H9 (cell line): ENCODE results near the gene PNPLA2. TPM values are rescaled to one million over a fixed set of nuclear protein-coding genes. Genes with fewer than 3 reads are reported as not detected.

ENCODE experiments used
- DNase-seq: peaks from one replicate; pipeline ENCODE4 v3.0.0-alpha.2; 2017
- H2AFZ ChIP-seq: one replicate; pipeline ENCODE4 v1.6.1; 2013; ENCODE audit warnings: mild to moderate bottlenecking, low read length, control low read depth, moderate library complexity
- H2AK5ac ChIP-seq: 2 replicates; pipeline ENCODE4 v1.6.1; 2013; ENCODE audit warnings: low read length, control low read depth, mixed read lengths; ENCODE audit not compliant: insufficient read length
- H2BK120ac ChIP-seq: one replicate; pipeline ENCODE4 v1.6.1; 2013; ENCODE audit warnings: low read depth, mild to moderate bottlenecking, low read length, control low read depth, inconsistent platforms; ENCODE audit not compliant: poor library complexity, severe bottlenecking
- H2BK12ac ChIP-seq: 2 replicates; pipeline ENCODE4 v1.6.1; 2013; ENCODE audit warnings: low read length, control low read depth, mixed read lengths, low read depth; ENCODE audit not compliant: insufficient read length
- H2BK15ac ChIP-seq: 2 replicates; pipeline ENCODE4 v1.6.1; 2013; ENCODE audit warnings: low read depth, low read length, control low read depth
- H2BK20ac ChIP-seq: one replicate; pipeline ENCODE4 v1.6.1; 2013; ENCODE audit warnings: low read depth, mild to moderate bottlenecking, low read length, control low read depth, inconsistent platforms; ENCODE audit not compliant: poor library complexity, severe bottlenecking
- H2BK5ac ChIP-seq: 2 replicates; pipeline ENCODE4 v1.6.1; 2013; ENCODE audit warnings: low read length, control low read depth, mixed read lengths; ENCODE audit not compliant: insufficient read length
- H3K14ac ChIP-seq: 2 replicates; pipeline ENCODE4 v1.6.1; 2013; ENCODE audit warnings: low read length, control low read depth; ENCODE audit not compliant: insufficient read depth
- H3K18ac ChIP-seq: 2 replicates; pipeline ENCODE4 v1.6.1; 2013; ENCODE audit warnings: low read depth, mild to moderate bottlenecking, mixed read lengths, low read length, control low read depth; ENCODE audit not compliant: insufficient read length
- H3K23ac ChIP-seq: 2 replicates; pipeline ENCODE4 v1.6.1; 2013; ENCODE audit warnings: low read length, control low read depth, mixed read lengths, low read depth; ENCODE audit not compliant: insufficient read length
- H3K23me2 ChIP-seq: 2 replicates; pipeline ENCODE4 v1.6.1; 2013; ENCODE audit warnings: low read depth, mild to moderate bottlenecking, mixed read lengths, low read length, control low read depth; ENCODE audit not compliant: insufficient read length, poor library complexity, severe bottlenecking
- H3K27ac ChIP-seq: 2 replicates; pipeline ENCODE4 v1.5.1; 2013; ENCODE audit warnings: low read length, control low read depth, mixed read lengths, low read depth; ENCODE audit not compliant: insufficient read length
- H3K27me3 ChIP-seq: 2 replicates; pipeline ENCODE4 v1.6.1; 2013; ENCODE audit warnings: low read length, control low read depth, inconsistent platforms; ENCODE audit not compliant: insufficient read depth
- H3K4ac ChIP-seq: 2 replicates; pipeline ENCODE4 v1.6.1; 2013; ENCODE audit warnings: low read depth, mild to moderate bottlenecking, control low read depth, inconsistent platforms, low read length, moderate library complexity
- H3K4me1 ChIP-seq: 2 replicates; pipeline ENCODE4 v1.6.1; 2013; ENCODE audit warnings: low read length, control low read depth, inconsistent platforms; ENCODE audit not compliant: insufficient read depth
- H3K4me2 ChIP-seq: 2 replicates; pipeline ENCODE4 v1.6.1; 2013; ENCODE audit warnings: low read length, control low read depth, mixed read lengths; ENCODE audit not compliant: insufficient read length, insufficient read depth
- H3K56ac ChIP-seq: 2 replicates; pipeline ENCODE4 v1.6.1; 2013; ENCODE audit warnings: low read depth, mild to moderate bottlenecking, mixed read lengths, low read length, control low read depth; ENCODE audit not compliant: insufficient read length
- H3K79me1 ChIP-seq: 2 replicates; pipeline ENCODE4 v1.6.1; 2013; ENCODE audit warnings: low read depth, mild to moderate bottlenecking, moderate library complexity, low read length, control low read depth, inconsistent platforms; ENCODE audit not compliant: insufficient read depth, poor library complexity, severe bottlenecking
- H3K79me2 ChIP-seq: 2 replicates; pipeline ENCODE4 v1.6.1; 2013; ENCODE audit warnings: low read length, control low read depth, inconsistent platforms; ENCODE audit not compliant: insufficient read depth
- H3K9ac ChIP-seq: 2 replicates; pipeline ENCODE4 v1.6.1; 2013; ENCODE audit warnings: low read length, control low read depth, mixed read lengths; ENCODE audit not compliant: insufficient read length; ENCODE audit errors: extremely low read depth
- H3K9me3 ChIP-seq: one replicate; pipeline ENCODE4 v1.6.1; 2013; ENCODE audit warnings: low read depth, low read length, inconsistent platforms; ENCODE audit not compliant: control insufficient read depth
- H3T11ph ChIP-seq: one replicate; pipeline ENCODE4 v1.6.1; 2013; ENCODE audit warnings: mild to moderate bottlenecking, low read length, control low read depth, inconsistent platforms
- H4K20me1 ChIP-seq: one replicate; pipeline ENCODE4 v1.6.1; 2013; ENCODE audit not compliant: control insufficient read depth, insufficient read length, insufficient read depth
- H4K5ac ChIP-seq: 2 replicates; pipeline ENCODE4 v1.6.1; 2013; ENCODE audit warnings: low read depth, mild to moderate bottlenecking, mixed read lengths, low read length, control low read depth; ENCODE audit not compliant: insufficient read length
- H4K8ac ChIP-seq: replicated peaks from 2 replicates; pipeline ENCODE4 v1.6.1; 2013; ENCODE audit warnings: low read length, control low read depth, mixed read lengths, low read depth; ENCODE audit not compliant: insufficient read length
- H4K91ac ChIP-seq: 2 replicates; pipeline ENCODE4 v1.6.1; 2013; ENCODE audit warnings: low read depth, mild to moderate bottlenecking, moderate library complexity, mixed read lengths, low read length, control low read depth; ENCODE audit not compliant: insufficient read length
- H3K27ac Mint-ChIP-seq, 3 experiments: 2 replicates in 2 of 3; 3 replicates in 1 of 3; pipeline ENCODE4 v1.8.0; 2020 to 2021; ENCODE audit warnings: mixed read lengths in 3 of 3, mild to moderate bottlenecking in 1 of 3, moderate library complexity in 1 of 3
- H3K27me3 Mint-ChIP-seq: 2 replicates; pipeline ENCODE4 v1.8.0; 2021; ENCODE audit warnings: low read depth, mild to moderate bottlenecking, moderate library complexity, mixed read lengths
- H3K36me3 Mint-ChIP-seq, 3 experiments: 2 replicates in 2 of 3; 3 replicates in 1 of 3; pipeline ENCODE4 v1.8.0; 2020 to 2021; ENCODE audit warnings: low read depth in 3 of 3, mixed read lengths in 3 of 3; ENCODE audit not compliant: insufficient read depth in 1 of 3
- H3K4me1 Mint-ChIP-seq, 2 experiments: 2 replicates each; pipeline ENCODE4 v1.8.0; 2020; ENCODE audit warnings: mixed read lengths in 2 of 2
- H3K4me3 Mint-ChIP-seq, 2 experiments: 2 replicates in 1 of 2; 3 replicates in 1 of 2; pipeline ENCODE4 v1.8.0; 2020 to 2021; ENCODE audit warnings: mild to moderate bottlenecking in 2 of 2, mixed read lengths in 2 of 2, moderate library complexity in 1 of 2
- H3K9me3 Mint-ChIP-seq, 2 experiments: 2 replicates in 1 of 2; 3 replicates in 1 of 2; pipeline ENCODE4 v1.8.0; 2020; ENCODE audit warnings: mild to moderate bottlenecking in 2 of 2, mixed read lengths in 2 of 2, moderate library complexity in 1 of 2
- WGBS: extraction: QIAGEN DNeasy Blood & Tissue Kit; methylation state at CpG from one replicate; pipeline ENCODE4 v1.1.7; 2013; ENCODE audit warnings: missing lambda C conversion rate, low lambda C conversion rate, mixed read lengths; ENCODE audit not compliant: insufficient read length; ENCODE audit errors: extremely low coverage; 5-methylcytosine and 5-hydroxymethylcytosine counted together
- total RNA-seq: library from RNA; stranded (reverse); gene quantifications from 2 replicates; pipeline ENCODE4 v1.2.1, GENCODE V29; 2021
- TF ChIP-seq, protein P1 (sequence below): fragments of 200-600 bp; sonication (generic); conservative IDR thresholded peaks from 3 replicates; pipeline ENCODE4 v1.8.0; 2021; ENCODE audit warnings: antibody characterized with exemption, mild to moderate bottlenecking

The PNPLA2 gene
- total RNA-seq, 1 experiment from 2014 or later = 67.3 TPM

DNA sequence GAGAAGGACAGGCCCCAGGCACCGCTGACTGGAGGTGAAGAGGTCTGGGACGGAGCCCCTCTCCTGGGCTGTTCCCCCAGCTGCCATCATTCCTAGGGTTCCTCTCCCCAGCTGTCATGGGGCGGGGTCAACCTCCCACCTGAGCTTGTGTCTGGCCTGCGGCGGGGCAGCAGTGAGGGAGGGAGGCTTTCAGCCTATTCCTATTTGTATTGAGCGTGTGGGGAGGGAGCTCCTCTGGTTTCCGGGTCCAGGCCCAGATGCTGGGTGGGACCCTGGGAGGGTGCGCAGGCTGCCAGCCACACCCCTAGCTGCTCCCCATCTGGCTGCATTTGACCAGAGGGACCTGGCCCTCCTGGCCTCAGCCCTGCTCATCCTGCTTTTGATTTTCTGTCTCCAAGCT is 37.7 kb downstream of the PNPLA2 start:
- no peak overlapping the region for H3T11ph ChIP-seq
- H3K23ac ChIP-seq = no peak overlapping the region
- H3K9ac ChIP-seq = no peak overlapping the region
- Mint-ChIP-seq H3K9me3 (no peaks in the 10 kb centered on the region), H3K27ac (no peak overlapping the region), H3K36me3 (peaks cover 0 to 13% (median 0%) of the 10 kb centered on the region in 3 experiments; a peak in 3 of 7 replicates), H3K4me3 (no peak overlapping the region), H3K4me1 (peaks cover 4 to 61% of the 10 kb centered on the region in 2 experiments), H3K27me3 (peaks cover 16% of the 10 kb centered on the region)
- no peaks in the 10 kb centered on the region for H3K79me2 ChIP-seq
- H2BK5ac ChIP-seq = no peak overlapping the region
- H4K20me1 ChIP-seq = no peaks in the 10 kb centered on the region
- H3K14ac ChIP-seq = no peak overlapping the region
- H3K27me3 ChIP-seq = no peaks in the 10 kb centered on the region
- no peak overlapping the region for H3K27ac ChIP-seq
- no peak overlapping the region for H2AK5ac ChIP-seq
- no peak overlapping the region for H2BK12ac ChIP-seq
- DNase-seq = no peak
- no peak overlapping the region for H4K8ac ChIP-seq
- no CpG with 5 or more reads among the region's 8 CpGs for WGBS
- no peak overlapping the region for H2BK20ac ChIP-seq
- no peak overlapping the region for H2BK120ac ChIP-seq
- no peak overlapping the region for H2BK15ac ChIP-seq
- no peak overlapping the region for H2AFZ ChIP-seq
- no peak overlapping the region for H3K4ac ChIP-seq
- TF ChIP-seq, protein P1, sequence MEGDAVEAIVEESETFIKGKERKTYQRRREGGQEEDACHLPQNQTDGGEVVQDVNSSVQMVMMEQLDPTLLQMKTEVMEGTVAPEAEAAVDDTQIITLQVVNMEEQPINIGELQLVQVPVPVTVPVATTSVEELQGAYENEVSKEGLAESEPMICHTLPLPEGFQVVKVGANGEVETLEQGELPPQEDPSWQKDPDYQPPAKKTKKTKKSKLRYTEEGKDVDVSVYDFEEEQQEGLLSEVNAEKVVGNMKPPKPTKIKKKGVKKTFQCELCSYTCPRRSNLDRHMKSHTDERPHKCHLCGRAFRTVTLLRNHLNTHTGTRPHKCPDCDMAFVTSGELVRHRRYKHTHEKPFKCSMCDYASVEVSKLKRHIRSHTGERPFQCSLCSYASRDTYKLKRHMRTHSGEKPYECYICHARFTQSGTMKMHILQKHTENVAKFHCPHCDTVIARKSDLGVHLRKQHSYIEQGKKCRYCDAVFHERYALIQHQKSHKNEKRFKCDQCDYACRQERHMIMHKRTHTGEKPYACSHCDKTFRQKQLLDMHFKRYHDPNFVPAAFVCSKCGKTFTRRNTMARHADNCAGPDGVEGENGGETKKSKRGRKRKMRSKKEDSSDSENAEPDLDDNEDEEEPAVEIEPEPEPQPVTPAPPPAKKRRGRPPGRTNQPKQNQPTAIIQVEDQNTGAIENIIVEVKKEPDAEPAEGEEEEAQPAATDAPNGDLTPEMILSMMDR = no peak
- H3K18ac ChIP-seq = no peak overlapping the region
- H3K4me2 ChIP-seq = no peak overlapping the region
- no peaks in the 10 kb centered on the region for H3K9me3 ChIP-seq
- no peaks in the 10 kb centered on the region for H3K23me2 ChIP-seq
- no peaks in the 10 kb centered on the region for H3K4me1 ChIP-seq
- H3K56ac ChIP-seq = no peak overlapping the region
- H3K79me1 ChIP-seq = no peaks in the 10 kb centered on the region
- H4K91ac ChIP-seq = no peak overlapping the region
- H4K5ac ChIP-seq = no peak overlapping the region
